Mesothelial cell of epicardium (in vitro differentiated cells): ENCODE results near the gene NDUFS3. TPM values are rescaled to one million over a fixed set of nuclear protein-coding genes. Genes with fewer than 3 reads are reported as not detected.

Experiments
- DNase-seq, 2 experiments: peaks; one replicate each; pipeline ENCODE4 v3.0.0; 2021; ENCODE audit warnings: low spot score in 2 of 2; ENCODE audit not compliant: unreplicated experiment in 2 of 2
- H3K27ac Mint-ChIP-seq: 2 replicates; pipeline ENCODE4 v1.8.0; 2021; ENCODE audit warnings: mixed read lengths
- H3K27me3 Mint-ChIP-seq: 2 replicates; pipeline ENCODE4 v1.8.0; 2021; ENCODE audit warnings: low read depth, mixed read lengths
- H3K36me3 Mint-ChIP-seq: 2 replicates; pipeline ENCODE4 v1.8.0; 2021; ENCODE audit warnings: mixed read lengths
- H3K4me1 Mint-ChIP-seq: 2 replicates; pipeline ENCODE4 v1.8.0; 2021; ENCODE audit warnings: mixed read lengths
- H3K4me3 Mint-ChIP-seq: 2 replicates; pipeline ENCODE4 v1.8.0; 2021; ENCODE audit warnings: mild to moderate bottlenecking, moderate library complexity, mixed read lengths
- H3K9me3 Mint-ChIP-seq: 2 replicates; pipeline ENCODE4 v1.8.0; 2021; ENCODE audit warnings: mixed read lengths
- total RNA-seq: library from RNA; stranded (reverse); gene quantifications from 3 replicates; pipeline ENCODE4 v1.2.1, GENCODE V29; 2021
- TF ChIP-seq, protein P1 (sequence below): fragments of 200-600 bp; sonication (generic); IDR thresholded peaks from one replicate; pipeline ENCODE4 v1.5.0; 2021; ENCODE audit warnings: antibody characterized with exemption; ENCODE audit not compliant: unreplicated experiment

The NDUFS3 gene
- total RNA-seq, 1 donor from 2014 or later, result 96.5 TPM

DNA sequence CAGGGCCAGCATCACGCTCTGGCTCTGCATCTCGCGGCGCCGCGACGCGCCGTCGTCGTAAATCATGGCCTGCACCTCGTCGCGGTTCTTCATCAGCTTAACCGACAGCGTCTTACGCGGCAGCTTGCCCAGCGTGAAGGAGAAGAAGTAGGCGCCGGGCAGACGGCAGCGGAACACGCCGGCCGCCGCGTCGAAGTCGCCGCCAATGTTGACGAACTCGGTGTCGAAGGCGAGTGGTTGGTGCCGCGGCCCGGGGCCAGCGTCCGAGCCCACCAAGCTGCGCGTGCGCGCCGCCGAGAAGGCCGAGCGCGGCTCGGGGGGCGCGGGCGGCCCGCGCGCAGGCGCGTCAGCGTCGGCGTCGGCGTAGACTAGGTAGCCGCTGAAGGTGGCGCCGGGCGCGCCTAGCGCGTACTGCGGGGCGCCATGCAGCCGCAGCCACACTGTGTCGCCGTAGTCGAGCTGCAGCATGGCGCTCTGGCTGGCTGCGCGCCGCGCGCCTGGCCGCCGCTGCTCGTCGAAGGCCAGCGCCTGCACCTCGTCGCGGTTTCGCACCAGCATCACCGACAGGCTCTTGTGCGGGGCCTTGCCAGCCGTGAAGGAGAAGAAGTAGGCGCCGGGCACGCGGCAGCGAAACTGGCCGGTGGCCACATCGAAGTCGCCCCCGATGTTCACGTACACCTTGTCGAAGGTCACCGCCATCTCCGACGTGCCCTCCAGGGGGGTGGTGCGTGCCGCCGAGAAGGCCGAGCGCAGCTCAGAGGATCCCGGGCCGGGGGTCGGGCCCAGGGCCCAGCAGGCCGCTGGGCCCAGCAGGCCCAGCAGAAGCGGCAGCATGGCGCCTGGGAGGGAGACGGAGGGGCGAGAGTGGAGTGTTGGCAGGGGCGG is 11.3 kb downstream of the NDUFS3 start:
- TF ChIP-seq, protein P1, sequence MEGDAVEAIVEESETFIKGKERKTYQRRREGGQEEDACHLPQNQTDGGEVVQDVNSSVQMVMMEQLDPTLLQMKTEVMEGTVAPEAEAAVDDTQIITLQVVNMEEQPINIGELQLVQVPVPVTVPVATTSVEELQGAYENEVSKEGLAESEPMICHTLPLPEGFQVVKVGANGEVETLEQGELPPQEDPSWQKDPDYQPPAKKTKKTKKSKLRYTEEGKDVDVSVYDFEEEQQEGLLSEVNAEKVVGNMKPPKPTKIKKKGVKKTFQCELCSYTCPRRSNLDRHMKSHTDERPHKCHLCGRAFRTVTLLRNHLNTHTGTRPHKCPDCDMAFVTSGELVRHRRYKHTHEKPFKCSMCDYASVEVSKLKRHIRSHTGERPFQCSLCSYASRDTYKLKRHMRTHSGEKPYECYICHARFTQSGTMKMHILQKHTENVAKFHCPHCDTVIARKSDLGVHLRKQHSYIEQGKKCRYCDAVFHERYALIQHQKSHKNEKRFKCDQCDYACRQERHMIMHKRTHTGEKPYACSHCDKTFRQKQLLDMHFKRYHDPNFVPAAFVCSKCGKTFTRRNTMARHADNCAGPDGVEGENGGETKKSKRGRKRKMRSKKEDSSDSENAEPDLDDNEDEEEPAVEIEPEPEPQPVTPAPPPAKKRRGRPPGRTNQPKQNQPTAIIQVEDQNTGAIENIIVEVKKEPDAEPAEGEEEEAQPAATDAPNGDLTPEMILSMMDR, result no peak
- Mint-ChIP-seq H3K4me1 (peaks cover 12% of the 10 kb centered on the region), H3K4me3 (no peak overlapping the region), H3K27me3 (peaks cover 34% of the 10 kb centered on the region), H3K36me3 (no peaks in the 10 kb centered on the region), H3K9me3 (no peaks in the 10 kb centered on the region), H3K27ac (no peak overlapping the region)
- DNase-seq, result no peak

DNA sequence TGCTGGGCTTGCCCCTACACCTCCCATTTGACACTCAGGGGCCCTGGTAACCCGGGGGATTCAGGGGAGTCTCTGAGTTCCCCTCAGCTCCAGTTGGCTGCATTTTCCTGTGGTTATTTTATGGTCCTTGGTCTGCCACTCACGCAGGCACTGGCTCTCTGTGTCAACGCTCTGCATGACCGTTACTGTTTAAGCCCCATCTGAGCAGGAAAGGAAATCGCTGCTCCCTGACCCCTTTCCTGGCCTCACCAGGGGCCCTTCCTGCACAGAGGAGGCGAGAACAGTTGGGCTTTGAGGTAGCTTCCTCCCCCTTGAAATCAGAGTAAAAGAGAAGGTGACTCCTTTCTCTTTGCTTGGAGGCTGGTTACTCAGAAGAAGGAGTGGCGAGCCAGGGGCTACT is 12.9 kb downstream of the NDUFS3 start:
- Mint-ChIP-seq H3K4me1 (peaks cover 12% of the 10 kb centered on the region), H3K27me3 (peaks cover 43% of the 10 kb centered on the region), H3K36me3 (no peaks in the 10 kb centered on the region), H3K9me3 (no peaks in the 10 kb centered on the region), H3K4me3 (no peak overlapping the region), H3K27ac (no peak overlapping the region)
- TF ChIP-seq, protein P1, result no peak
- no peak for DNase-seq

DNA sequence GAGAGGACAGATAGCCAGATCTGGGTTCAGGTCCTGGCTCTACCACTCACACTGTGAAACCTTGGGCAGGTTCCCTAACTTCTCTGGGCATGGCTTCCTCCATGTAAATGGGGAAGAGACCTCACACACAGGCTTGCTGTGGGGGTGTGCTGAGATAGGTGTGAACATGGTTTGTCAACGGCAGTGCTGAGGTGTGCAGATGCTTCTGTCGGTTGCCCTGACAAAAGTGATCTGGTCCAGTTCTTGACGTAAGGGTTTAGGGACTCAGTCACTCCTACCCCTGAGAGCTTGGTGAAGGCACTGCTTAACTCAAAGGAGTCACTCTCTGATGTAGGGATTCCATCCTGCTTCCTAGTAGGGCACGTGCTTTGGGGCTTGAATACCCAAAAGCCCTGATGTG is 13.4 kb downstream of the NDUFS3 start:
- peak overlapping the region; percentile 63 for H3K4me3 Mint-ChIP-seq
- H3K9me3 Mint-ChIP-seq, result no peaks in the 10 kb centered on the region
- H3K27ac Mint-ChIP-seq, result no peak overlapping the region
- H3K36me3 Mint-ChIP-seq, result no peaks in the 10 kb centered on the region
- TF ChIP-seq, protein P1, result no peak
- DNase-seq, result no peak
- H3K4me1 Mint-ChIP-seq, result peaks cover 12% of the 10 kb centered on the region
- peaks cover 43% of the 10 kb centered on the region for H3K27me3 Mint-ChIP-seq

DNA sequence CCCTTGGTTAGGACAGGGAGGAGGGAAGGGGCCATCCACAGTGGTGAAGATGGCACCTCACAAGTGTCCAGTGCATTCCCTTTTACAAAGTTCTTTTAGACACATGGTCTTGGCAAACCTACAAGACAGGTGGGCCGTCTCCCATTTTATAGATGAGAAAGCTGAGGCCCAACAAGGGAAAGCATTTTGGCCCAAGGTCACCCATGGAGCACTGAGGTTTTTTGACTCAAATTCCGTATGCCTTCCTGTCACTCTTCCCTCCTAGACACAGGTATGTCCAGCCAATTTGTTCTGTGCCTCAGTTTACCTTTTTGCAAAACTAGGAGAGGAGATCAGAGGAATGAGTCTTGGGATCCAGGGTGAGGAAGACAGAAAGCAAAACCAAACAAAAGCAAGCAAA is 14.1 kb downstream of the NDUFS3 start:
- no peak for DNase-seq
- no peaks in the 10 kb centered on the region for H3K9me3 Mint-ChIP-seq
- no peaks in the 10 kb centered on the region for H3K36me3 Mint-ChIP-seq
- H3K4me3 Mint-ChIP-seq, result peak overlapping the region; percentile 63
- H3K4me1 Mint-ChIP-seq, result peaks cover 12% of the 10 kb centered on the region
- TF ChIP-seq, protein P1, result no peak
- peaks cover 43% of the 10 kb centered on the region for H3K27me3 Mint-ChIP-seq
- no peak overlapping the region for H3K27ac Mint-ChIP-seq

DNA sequence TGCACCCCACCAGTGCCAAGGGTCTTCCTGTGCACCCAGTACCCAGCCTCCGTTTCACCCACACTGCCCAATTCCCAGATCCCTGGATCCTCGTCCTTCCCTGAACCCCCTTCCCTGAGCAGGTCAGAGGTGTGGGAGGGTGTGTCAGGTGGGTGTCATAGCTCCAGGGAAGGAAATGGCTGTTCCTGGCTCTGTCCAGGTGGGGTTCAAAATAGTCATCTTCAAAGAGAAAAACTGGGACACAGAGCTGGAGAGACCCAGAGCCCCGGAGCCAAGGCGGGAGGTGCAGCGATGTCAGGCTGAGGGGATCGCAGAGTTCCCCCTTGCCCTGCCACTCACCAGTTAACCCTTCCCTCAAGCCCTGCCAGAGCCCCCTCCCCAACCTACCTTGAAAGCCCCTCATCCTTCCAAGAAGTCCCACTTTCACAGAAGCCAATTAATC is 14.6 kb downstream of the NDUFS3 start:
- H3K9me3 Mint-ChIP-seq, result no peaks in the 10 kb centered on the region
- H3K4me3 Mint-ChIP-seq, result peak overlapping the region; percentile 63
- H3K4me1 Mint-ChIP-seq, result peaks cover 12% of the 10 kb centered on the region
- peaks cover 43% of the 10 kb centered on the region for H3K27me3 Mint-ChIP-seq
- no peak overlapping the region for H3K27ac Mint-ChIP-seq
- H3K36me3 Mint-ChIP-seq, result no peaks in the 10 kb centered on the region
- TF ChIP-seq, protein P1, result no peak
- no peak for DNase-seq
